Natural killer cell (primary cell): Measurements from ENCODE around the gene KRTAP10-2. TPM values are rescaled to one million over a fixed set of nuclear protein-coding genes. Genes with fewer than 3 reads are reported as not detected.
A peak's percentile ranks its signal among the peaks of the same experiment; 100 is the strongest.
"Not testable (repeated sequence)": the region's sequence is repeated elsewhere in the genome, so short reads cannot be mapped to it uniquely, and the experiment has no call there.

Experiments used
- ATAC-seq, 3 donors: fragments of 150-1000 bp in 2 of 3; fragments of 200-7000 bp in 1 of 3; cut with Tn5 transposase; 1 replicate in 1 of 3; 2 replicates in 2 of 3; pipeline ENCODE4 v1.10.0; 2021; ENCODE audit warnings: mild to moderate bottlenecking in 2 of 3, moderate library complexity in 2 of 3
- DNase-seq, 2 donors: peaks; one replicate each; pipeline versions ENCODE4 v3.0.0 to v3.0.0-alpha.2; 2013 to 2021; ENCODE audit warnings: mixed read lengths in 1 of 2
- H3K27ac ChIP-seq: one replicate; pipeline ENCODE4 v1.5.1; 2013; ENCODE audit warnings: mild to moderate bottlenecking, low read length
- H3K27me3 ChIP-seq: one replicate; pipeline ENCODE4 v1.6.1; 2013; ENCODE audit warnings: low read length; ENCODE audit not compliant: control insufficient read depth, insufficient read depth
- H3K36me3 ChIP-seq: one replicate; pipeline ENCODE4 v1.6.1; 2013; ENCODE audit warnings: low read length; ENCODE audit not compliant: control insufficient read depth, insufficient read depth
- H3K4me1 ChIP-seq: one replicate; pipeline ENCODE4 v1.6.1; 2013; ENCODE audit warnings: low read length; ENCODE audit not compliant: control insufficient read depth, insufficient read depth
- H3K4me3 ChIP-seq: one replicate; pipeline ENCODE4 v1.5.1; 2013; ENCODE audit warnings: low read length
- H3K9me3 ChIP-seq: one replicate; pipeline ENCODE4 v1.6.1; 2013; ENCODE audit warnings: low read length; ENCODE audit not compliant: control insufficient read depth, insufficient read depth
- H3K27ac Mint-ChIP-seq, 2 donors: one replicate each; pipeline ENCODE4 v1.8.0; 2022; ENCODE audit warnings: mild to moderate bottlenecking in 2 of 2, mixed read lengths in 2 of 2, moderate library complexity in 1 of 2
- H3K27me3 Mint-ChIP-seq, 2 donors: one replicate each; pipeline ENCODE4 v1.8.0; 2022; ENCODE audit warnings: low read depth in 2 of 2, mixed read lengths in 2 of 2
- H3K36me3 Mint-ChIP-seq: one replicate; pipeline ENCODE4 v1.8.0; 2022; ENCODE audit warnings: mixed read lengths
- H3K4me1 Mint-ChIP-seq, 2 donors: one replicate each; pipeline ENCODE4 v1.8.0; 2022; ENCODE audit warnings: mixed read lengths in 2 of 2
- H3K4me3 Mint-ChIP-seq: one replicate; pipeline ENCODE4 v1.8.0; 2022; ENCODE audit warnings: mild to moderate bottlenecking, moderate library complexity, mixed read lengths
- H3K9me3 Mint-ChIP-seq, 2 donors: one replicate each; pipeline ENCODE4 v1.8.0; 2022; ENCODE audit warnings: mixed read lengths in 2 of 2
- CTCF ChIP-seq: fragments of 200-600 bp; IDR thresholded peaks from one replicate; pipeline ENCODE4 v1.8.0; 2022; ENCODE audit warnings: antibody characterized with exemption
- WGBS: methylation state at CpG from one replicate; pipeline ENCODE4 v1.1.7; 2013; ENCODE audit warnings: missing lambda C conversion rate; ENCODE audit not compliant: insufficient coverage; 5-methylcytosine and 5-hydroxymethylcytosine counted together
- intact Hi-C: fragments of 100-400 bp; cut with micrococcal nuclease; formaldehyde crosslinking; loops from one replicate; pipeline ENCODE4 v1.14.2; 2022
- total RNA-seq, 4 donors: library from RNA; stranded (reverse); fragments of 120-200 nt in 1 of 4; gene quantifications; one replicate each; pipeline versions ENCODE4 v1.2.3 to v1.2.4, GENCODE V29; 2013 to 2022

The KRTAP10-2 gene
- total RNA-seq, 3 donors from 2014 or later (not counting 1 experiment from before 2014, with no cell fraction given): not detected

- DNase-seq: no peak
- 82% methylated on average over 10 of the region's 10 CpGs for WGBS
Measured at GRCh38 chr21:44550807-44551206, 498 bp downstream of the KRTAP10-2 start.

GRCh38 chr21:44550285-44550684 lies 1.0 kb downstream of the KRTAP10-2 start:
- peak in 1 of 3 donors; percentile 10 for ATAC-seq

More at GRCh38 chr21:44550807-44551206, 498 bp downstream of the KRTAP10-2 start:
- Histone ChIP-seq H3K9me3 (peaks cover 6% of the 10 kb centered on the region), H3K4me3 (no peak overlapping the region), H3K4me1 (peaks cover 7% of the 10 kb centered on the region), H3K27me3 (no peaks in the 10 kb centered on the region), H3K36me3 (no peaks in the 10 kb centered on the region), H3K27ac (no peak overlapping the region)
- peaks cover 17% of the 10 kb centered on the region for H3K36me3 Mint-ChIP-seq
- H3K27me3 Mint-ChIP-seq: peaks cover 7 to 11% of the 10 kb centered on the region in 2 donors
- H3K27ac Mint-ChIP-seq: peak overlapping the region in 1 of 2 donors; percentile 69
- H3K4me1 Mint-ChIP-seq: peaks cover 22 to 32% of the 10 kb centered on the region in 2 donors
- intact Hi-C loops: no loop called here
- TF ChIP-seq CTCF: no peak
- peaks cover 6 to 11% of the 10 kb centered on the region in 2 donors for H3K9me3 Mint-ChIP-seq
- ATAC-seq: no peak
- no peak overlapping the region for H3K4me3 Mint-ChIP-seq

GRCh38 chr21:44549525-44550211 lies 1.6 kb downstream of the KRTAP10-2 start:
- Histone ChIP-seq H3K4me1 (peaks cover 7% of the 10 kb centered on the region), H3K27me3 (no peaks in the 10 kb centered on the region), H3K9me3 (peaks cover 6% of the 10 kb centered on the region), H3K27ac (no peak overlapping the region), H3K36me3 (no peaks in the 10 kb centered on the region), H3K4me3 (no peak overlapping the region)
- intact Hi-C loops: no loop called here
- H3K27me3 Mint-ChIP-seq: peaks cover 4 to 7% of the 10 kb centered on the region in 2 donors
- H3K27ac Mint-ChIP-seq: no peak overlapping the region
- H3K4me1 Mint-ChIP-seq: peaks cover 22 to 32% of the 10 kb centered on the region in 2 donors
- DNase-seq: peak in 1 of 2 donors; percentile 9
- 85% methylated on average over 25 of the region's 25 CpGs for WGBS
- no peak overlapping the region for H3K4me3 Mint-ChIP-seq
- H3K9me3 Mint-ChIP-seq: peaks cover 6 to 16% of the 10 kb centered on the region in 2 donors
- ATAC-seq: peak in 1 of 3 donors; percentile 24
- TF ChIP-seq CTCF: no peak
- peaks cover 17% of the 10 kb centered on the region for H3K36me3 Mint-ChIP-seq

More at GRCh38 chr21:44550285-44550684, 1.0 kb downstream of the KRTAP10-2 start:
- H3K27ac Mint-ChIP-seq, H3K27ac ChIP-seq, H3K27me3 ChIP-seq, H3K4me1 ChIP-seq, H3K36me3 ChIP-seq, DNase-seq, H3K4me3 ChIP-seq, H3K4me3 Mint-ChIP-seq, intact Hi-C loops, H3K9me3 ChIP-seq: not testable (repeated sequence)
- WGBS: 47% methylated on average over 17 of the region's 17 CpGs
- H3K36me3 Mint-ChIP-seq: peaks cover 17% of the 10 kb centered on the region
- peaks cover 22 to 32% of the 10 kb centered on the region in 2 donors for H3K4me1 Mint-ChIP-seq
- H3K27me3 Mint-ChIP-seq: peaks cover 7 to 11% of the 10 kb centered on the region in 2 donors
- H3K9me3 Mint-ChIP-seq: peaks cover 6 to 16% of the 10 kb centered on the region in 2 donors

- Mint-ChIP-seq H3K36me3 (peaks cover 17% of the 10 kb centered on the region), H3K27ac (no peak overlapping the region), H3K4me1 (peaks cover 22 to 32% of the 10 kb centered on the region in 2 donors), H3K9me3 (peaks cover 6 to 16% of the 10 kb centered on the region in 2 donors), H3K27me3 (peaks cover 0 to 6% of the 10 kb centered on the region in 2 donors), H3K4me3 (no peak overlapping the region)
- DNase-seq (no peak), ATAC-seq (no peak)
- WGBS: 71% methylated on average over 14 of the region's 14 CpGs
- no peak for TF ChIP-seq CTCF
- Histone ChIP-seq H3K27ac (no peak overlapping the region), H3K36me3 (no peaks in the 10 kb centered on the region), H3K9me3 (peaks cover 6% of the 10 kb centered on the region), H3K27me3 (no peaks in the 10 kb centered on the region), H3K4me1 (peaks cover 7% of the 10 kb centered on the region), H3K4me3 (no peak overlapping the region)
- intact Hi-C loops: no loop called here
Measured at GRCh38 chr21:44548922-44549321, 2.4 kb downstream of the KRTAP10-2 start.
